ENCODE results near the gene SERPIND1. TPM values are rescaled to one million over a fixed set of nuclear protein-coding genes. Genes with fewer than 3 reads are reported as not detected.

SERPIND1 gene
- total RNA-seq, 1 donor from 2014 or later: 4.5 TPM

Other genes with a start within 250 kb of the SERPIND1 start
- gene PI4KA, start 84.7 kb downstream of the SERPIND1 start, total RNA-seq: 67.7 TPM
- gene SNAP29, start 84.9 kb downstream of the SERPIND1 start, total RNA-seq: 6.5 TPM
- gene CRKL, start 143.3 kb downstream of the SERPIND1 start, total RNA-seq: 53.4 TPM
- 4.5 TPM for gene AIFM3, start 193.1 kb downstream of the SERPIND1 start, total RNA-seq
- gene LZTR1, start 208.2 kb downstream of the SERPIND1 start, total RNA-seq: 37.5 TPM
- 22.0 TPM for gene THAP7, start 228.0 kb downstream of the SERPIND1 start, total RNA-seq
- gene P2RX6, start 241.1 kb downstream of the SERPIND1 start, total RNA-seq: 0.41 TPM